GM18858 (cell line): ENCODE data around the gene IKBKG.
A peak's percentile ranks its signal among the peaks of the same experiment; 100 is the strongest.
"Not testable (repeated sequence)": the region's sequence is repeated elsewhere in the genome, so short reads cannot be mapped to it uniquely, and the experiment has no call there.

ENCODE experiments used
- ATAC-seq: cut with Tn5 transposase; IDR thresholded peaks from one replicate; pipeline ENCODE4 v1.9.1; 2021; ENCODE audit not compliant: unreplicated experiment

The IKBKG gene

GRCh38 chrX:154547245-154548027 is at the start of gene IKBKG:
Gene IKBKG (plus strand): TSS chrX:154547620. CDS start chrX:154552003, 4,383 bp downstream.
- ATAC-seq, result peak; percentile 67

- not testable (repeated sequence) for ATAC-seq
These were observed 46.0 kb upstream of the IKBKG start for GRCh38 chrX:154501423-154501822.

- no peak for ATAC-seq
These were observed 45.3 kb upstream of the IKBKG start for GRCh38 chrX:154502098-154502497.

GRCh38 chrX:154502989-154503388 is 44.4 kb upstream of the IKBKG start:
- ATAC-seq, result no peak

- no peak for ATAC-seq
These were observed 41.7 kb upstream of the IKBKG start for GRCh38 chrX:154505734-154506133.

- ATAC-seq, result no peak
These were observed 40.7 kb upstream of the IKBKG start for GRCh38 chrX:154506483-154507332.

- ATAC-seq, result no peak
These were observed 39.6 kb upstream of the IKBKG start for GRCh38 chrX:154507673-154508383.

- ATAC-seq, result no peak
These were observed 39.1 kb upstream of the IKBKG start for GRCh38 chrX:154508384-154508745.

- ATAC-seq, result no peak
These were observed 38.0 kb upstream of the IKBKG start for GRCh38 chrX:154509455-154509854.

GRCh38 chrX:154511761-154512160 is 35.7 kb upstream of the IKBKG start:
- ATAC-seq, result no peak

GRCh38 chrX:154512879-154513553 is 34.4 kb upstream of the IKBKG start:
- ATAC-seq, result no peak

GRCh38 chrX:154513716-154514115 is 33.7 kb upstream of the IKBKG start:
- ATAC-seq, result no peak

- no peak for ATAC-seq
These were observed 32.1 kb upstream of the IKBKG start for GRCh38 chrX:154515090-154515965.

- peak; percentile 67 for ATAC-seq
These were observed 31.3 kb upstream of the IKBKG start, which contains the start of gene FAM3A for GRCh38 chrX:154515966-154516655. Gene FAM3A (minus strand): TSS chrX:154516232. CDS start chrX:154515772, 460 bp downstream.

GRCh38 chrX:154516656-154517100 is 30.7 kb upstream of the IKBKG start:
- no peak for ATAC-seq

GRCh38 chrX:154517101-154517781 is 30.2 kb upstream of the IKBKG start:
- no peak for ATAC-seq

- no peak for ATAC-seq
These were observed 28.0 kb upstream of the IKBKG start for GRCh38 chrX:154519389-154519788.

- no peak for ATAC-seq
These were observed 21.6 kb upstream of the IKBKG start for GRCh38 chrX:154525606-154526490.
